ENCODE results near the gene PRR33.
"Not testable (repeated sequence)": the region's sequence is repeated elsewhere in the genome, so short reads cannot be mapped to it uniquely, and the experiment has no call there.

The PRR33 gene

DNA sequence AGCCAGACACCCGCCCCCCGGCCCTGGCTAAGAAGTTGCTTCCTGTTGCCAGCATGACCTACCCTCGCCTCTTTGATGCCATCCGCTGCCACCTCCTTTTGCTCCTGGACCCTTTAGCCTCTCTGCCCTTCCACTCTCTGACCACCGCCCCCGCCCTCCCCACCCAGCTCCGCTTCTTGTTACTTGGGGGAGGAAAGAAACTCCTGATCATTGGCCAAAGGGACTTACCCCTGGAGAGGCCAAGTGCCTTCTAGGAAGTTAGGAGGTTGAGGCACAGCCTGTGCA lies at the start of gene PRR33:
Gene PRR33, minus strand, starts transcription at position 65 of the 285 bp plus-strand sequence. CDS start 1,311 bp downstream, outside the sequence.
- Histone ChIP-seq H3K4me1 (ENCODE audit: insufficient read depth, low read length) (no peaks in the 10 kb centered on the region), H3K9ac (ENCODE audit: low read depth, low read length) (no peak within 1 kb of the TSS), H3K9me3 (ENCODE audit: control insufficient read depth, insufficient read depth, low read length) (no peaks in the 10 kb centered on the region), H3K36me3 (ENCODE audit: insufficient read depth, low read length) (no peaks in the 10 kb centered on the region)

- H3K9ac ChIP-seq (ENCODE audit: low read depth, low read length); H3K9me3 ChIP-seq (ENCODE audit: control insufficient read depth, insufficient read depth, low read length); H3K4me1 ChIP-seq (ENCODE audit: insufficient read depth, low read length); H3K36me3 ChIP-seq (ENCODE audit: insufficient read depth, low read length): not testable (repeated sequence)
Observed at GRCh38 chr11:1939788-1940187, 48.1 kb upstream of the PRR33 start.

DNA sequence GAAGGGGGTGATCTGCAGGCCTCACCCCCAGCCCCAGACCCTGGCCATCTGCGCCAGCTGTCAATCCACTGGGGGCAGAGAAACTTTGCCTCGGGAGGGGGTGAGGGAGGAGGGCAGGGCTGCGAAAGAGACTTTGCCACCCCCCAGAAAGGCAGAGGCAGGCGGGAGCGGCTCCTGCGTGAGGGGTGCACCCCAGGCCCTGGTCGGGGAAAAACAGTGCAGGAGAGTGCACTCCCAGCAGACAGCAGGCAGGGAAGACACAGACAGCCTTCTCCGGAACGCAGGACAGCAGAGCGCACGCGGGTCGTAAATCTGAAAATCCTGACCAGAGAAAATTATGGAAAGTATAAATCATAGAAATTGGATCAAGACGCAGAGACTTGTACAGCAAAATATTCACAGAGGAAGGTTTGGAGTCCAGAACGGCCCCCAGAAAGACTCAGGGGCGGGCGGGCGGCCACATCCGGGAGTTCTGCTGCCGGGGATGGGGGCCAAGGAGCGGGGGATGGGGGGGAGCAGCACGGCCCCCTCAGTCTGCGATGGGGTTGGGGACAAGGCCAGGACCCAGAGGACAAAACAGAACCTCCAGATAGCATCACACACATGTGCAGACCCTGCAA lies 47.4 kb upstream of the PRR33 start:
- H3K9ac ChIP-seq (ENCODE audit: low read depth, low read length), result no peak overlapping the region
- no peaks in the 10 kb centered on the region for H3K9me3 ChIP-seq (ENCODE audit: control insufficient read depth, insufficient read depth, low read length)
- H3K4me1 ChIP-seq (ENCODE audit: insufficient read depth, low read length), result no peaks in the 10 kb centered on the region
- H3K36me3 ChIP-seq (ENCODE audit: insufficient read depth, low read length), result no peaks in the 10 kb centered on the region

- H3K36me3 ChIP-seq (ENCODE audit: insufficient read depth, low read length), result no peaks in the 10 kb centered on the region
- H3K4me1 ChIP-seq (ENCODE audit: insufficient read depth, low read length), result no peaks in the 10 kb centered on the region
- no peak overlapping the region for H3K9ac ChIP-seq (ENCODE audit: low read depth, low read length)
- H3K9me3 ChIP-seq (ENCODE audit: control insufficient read depth, insufficient read depth, low read length), result no peaks in the 10 kb centered on the region
Observed at GRCh38 chr11:1938343-1939005, 46.8 kb upstream of the PRR33 start.

- no peaks in the 10 kb centered on the region for H3K36me3 ChIP-seq (ENCODE audit: insufficient read depth, low read length)
- H3K4me1 ChIP-seq (ENCODE audit: insufficient read depth, low read length), result no peaks in the 10 kb centered on the region
- no peak overlapping the region for H3K9ac ChIP-seq (ENCODE audit: low read depth, low read length)
- no peaks in the 10 kb centered on the region for H3K9me3 ChIP-seq (ENCODE audit: control insufficient read depth, insufficient read depth, low read length)
Observed at GRCh38 chr11:1937616-1938342, 46.1 kb upstream of the PRR33 start.

- Histone ChIP-seq H3K9me3 (ENCODE audit: control insufficient read depth, insufficient read depth, low read length) (no peaks in the 10 kb centered on the region), H3K36me3 (ENCODE audit: insufficient read depth, low read length) (no peaks in the 10 kb centered on the region), H3K4me1 (ENCODE audit: insufficient read depth, low read length) (no peaks in the 10 kb centered on the region), H3K9ac (ENCODE audit: low read depth, low read length) (no peak overlapping the region)
Observed at GRCh38 chr11:1936781-1937615, 45.3 kb upstream of the PRR33 start.

DNA sequence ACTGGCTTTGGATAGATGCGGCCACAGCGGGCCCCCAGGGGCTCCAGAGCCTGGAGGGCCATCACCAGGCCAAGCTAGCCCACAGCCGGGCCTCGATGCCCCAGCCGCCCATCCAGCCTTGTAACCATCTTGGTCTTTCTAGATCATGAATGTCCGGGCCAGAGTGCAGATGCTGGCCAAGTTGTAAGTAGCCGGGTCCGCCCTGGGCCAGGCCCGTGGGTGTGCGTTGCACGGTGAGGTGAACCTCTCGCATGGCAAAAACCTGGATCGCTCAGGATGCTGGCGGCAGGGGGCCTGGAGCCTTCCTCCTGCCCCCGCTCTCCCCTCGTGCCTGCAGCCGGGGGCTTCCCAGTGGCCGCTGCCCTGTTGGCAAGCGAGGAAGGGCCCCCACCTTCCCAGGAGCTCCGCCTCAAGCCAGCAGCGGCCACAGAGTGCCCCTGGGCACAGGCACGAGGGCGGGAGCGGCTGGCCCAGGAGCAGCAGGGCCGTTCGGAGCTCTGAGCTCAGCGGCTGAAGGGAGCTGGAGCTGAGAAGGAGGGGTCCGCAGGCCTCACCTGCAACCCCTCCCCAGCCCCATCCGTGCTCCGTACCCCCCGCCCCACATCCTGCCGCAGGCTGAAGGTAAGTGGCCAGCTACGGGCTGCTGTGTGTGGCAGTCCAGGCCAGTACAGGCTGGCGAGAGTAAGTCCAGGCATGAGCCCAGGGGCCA lies 44.5 kb upstream of the PRR33 start:
- Histone ChIP-seq H3K9ac (ENCODE audit: low read depth, low read length) (no peak overlapping the region), H3K4me1 (ENCODE audit: insufficient read depth, low read length) (no peaks in the 10 kb centered on the region), H3K36me3 (ENCODE audit: insufficient read depth, low read length) (no peaks in the 10 kb centered on the region), H3K9me3 (ENCODE audit: control insufficient read depth, insufficient read depth, low read length) (no peaks in the 10 kb centered on the region)

DNA sequence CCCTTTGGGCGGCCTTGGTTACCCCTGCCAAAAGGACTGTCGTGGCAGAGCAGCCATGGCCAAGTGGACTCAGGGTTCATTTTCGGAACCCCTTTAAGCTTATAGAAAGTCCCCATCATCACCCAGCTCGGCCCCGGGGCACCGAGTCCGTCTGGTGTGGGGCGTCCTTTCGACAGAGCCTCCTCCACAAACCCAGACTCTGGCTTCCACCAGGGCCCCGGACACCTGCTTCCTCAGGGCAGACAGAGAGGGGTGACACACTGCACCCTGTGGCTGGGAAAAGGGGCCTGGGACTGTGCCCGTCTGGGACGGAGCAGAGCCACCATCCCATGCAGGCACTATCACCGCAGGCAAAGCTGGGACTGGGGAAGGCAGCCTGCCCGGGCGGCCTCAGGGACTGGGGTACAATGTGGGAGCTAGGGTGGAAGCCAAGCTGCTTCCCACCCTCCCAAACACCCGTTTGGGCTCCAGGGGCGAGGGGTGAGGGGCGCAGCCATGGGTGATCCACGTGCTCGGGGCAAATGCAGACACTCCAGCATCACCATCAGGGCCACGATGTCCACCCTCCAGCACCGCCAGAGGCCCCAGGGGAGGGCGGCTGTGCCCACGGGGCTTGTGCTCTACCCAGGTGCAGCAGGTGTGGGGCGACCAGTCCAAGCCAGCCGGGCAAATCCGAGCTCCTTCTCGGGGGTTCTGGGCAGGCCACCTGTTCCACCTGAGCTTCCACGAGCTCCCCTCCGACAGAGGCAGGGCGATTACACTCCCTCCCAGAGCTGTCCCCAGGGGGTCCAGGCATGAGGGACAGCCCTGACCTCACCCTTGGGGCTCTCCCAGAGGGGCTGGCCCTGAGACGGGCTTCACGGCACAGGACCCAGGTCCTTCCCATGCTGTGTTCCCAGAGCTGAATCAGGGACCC lies 43.7 kb upstream of the PRR33 start:
- Histone ChIP-seq H3K36me3 (ENCODE audit: insufficient read depth, low read length) (no peaks in the 10 kb centered on the region), H3K9ac (ENCODE audit: low read depth, low read length) (no peak overlapping the region), H3K9me3 (ENCODE audit: control insufficient read depth, insufficient read depth, low read length) (no peaks in the 10 kb centered on the region), H3K4me1 (ENCODE audit: insufficient read depth, low read length) (no peaks in the 10 kb centered on the region)

GRCh38 chr11:1934335-1935155 lies 42.9 kb upstream of the PRR33 start:
- Histone ChIP-seq H3K4me1 (ENCODE audit: insufficient read depth, low read length) (no peaks in the 10 kb centered on the region), H3K36me3 (ENCODE audit: insufficient read depth, low read length) (no peaks in the 10 kb centered on the region), H3K9me3 (ENCODE audit: control insufficient read depth, insufficient read depth, low read length) (no peaks in the 10 kb centered on the region), H3K9ac (ENCODE audit: low read depth, low read length) (no peak overlapping the region)

DNA sequence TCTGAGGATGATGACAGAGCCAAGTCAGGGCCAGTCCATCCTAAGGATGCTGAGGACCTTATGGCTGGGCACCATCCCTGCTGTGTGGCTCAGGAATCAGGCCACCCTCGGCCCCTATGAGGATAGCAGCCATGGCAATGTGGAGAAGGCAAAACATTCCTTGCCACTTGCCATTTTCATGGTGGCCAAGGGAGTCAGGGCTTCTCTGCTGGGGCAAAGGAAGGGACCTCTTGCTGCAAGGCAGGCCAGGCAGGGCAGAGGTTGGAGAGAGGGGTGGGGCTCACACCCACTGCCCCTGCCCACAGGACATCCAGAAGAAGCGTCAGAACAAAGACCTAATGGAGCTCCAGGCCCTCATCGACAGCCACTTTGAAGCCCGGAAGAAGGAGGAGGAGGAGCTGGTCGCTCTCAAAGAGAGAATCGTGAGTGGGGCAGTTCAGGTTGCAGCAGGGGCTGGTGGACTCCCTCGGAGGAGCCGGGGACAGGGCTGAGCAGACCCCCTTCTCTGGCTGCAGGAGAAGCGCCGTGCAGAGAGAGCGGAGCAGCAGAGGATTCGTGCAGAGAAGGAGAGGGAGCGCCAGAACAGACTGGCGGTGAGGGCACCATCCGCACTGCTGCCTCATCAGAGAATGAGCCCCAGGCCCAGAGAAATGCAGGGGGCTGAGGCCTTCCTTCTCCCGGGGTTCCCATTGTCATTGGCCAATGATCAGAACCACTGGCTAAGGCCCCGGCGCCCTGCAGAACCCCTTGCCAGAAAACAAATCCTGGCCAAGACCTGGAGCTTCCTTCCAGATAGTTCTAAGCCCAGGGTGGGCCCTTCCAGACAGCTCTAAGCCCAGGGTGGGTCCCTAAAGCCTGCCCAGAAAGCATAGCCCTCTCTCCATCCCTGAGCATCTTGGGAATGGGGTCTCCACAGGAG lies 42.0 kb upstream of the PRR33 start:
- Histone ChIP-seq H3K4me1 (ENCODE audit: insufficient read depth, low read length) (no peaks in the 10 kb centered on the region), H3K9me3 (ENCODE audit: control insufficient read depth, insufficient read depth, low read length) (no peaks in the 10 kb centered on the region), H3K9ac (ENCODE audit: low read depth, low read length) (no peak overlapping the region), H3K36me3 (ENCODE audit: insufficient read depth, low read length) (no peaks in the 10 kb centered on the region)

DNA sequence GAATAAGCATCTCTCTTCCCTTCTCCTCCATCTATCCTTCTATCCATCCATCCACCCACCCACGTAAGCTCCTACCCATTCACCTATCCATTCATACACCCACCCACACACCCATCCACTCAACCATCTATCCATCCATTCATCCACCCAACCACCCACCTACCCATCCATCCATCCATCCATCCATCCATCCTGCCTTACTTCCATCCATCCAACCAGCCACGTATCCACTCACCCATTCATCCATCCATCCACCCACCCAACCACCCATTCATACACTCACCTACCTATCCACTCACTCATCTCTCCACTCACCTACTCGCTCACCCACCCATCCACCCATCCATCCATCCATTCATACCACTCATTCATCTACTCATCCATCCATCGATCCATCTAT lies 41.0 kb upstream of the PRR33 start:
- no peaks in the 10 kb centered on the region for H3K36me3 ChIP-seq (ENCODE audit: insufficient read depth, low read length)
- H3K9ac ChIP-seq (ENCODE audit: low read depth, low read length), result no peak overlapping the region
- H3K4me1 ChIP-seq (ENCODE audit: insufficient read depth, low read length), result no peaks in the 10 kb centered on the region
- H3K9me3 ChIP-seq (ENCODE audit: control insufficient read depth, insufficient read depth, low read length), result no peaks in the 10 kb centered on the region

- Histone ChIP-seq H3K36me3 (ENCODE audit: insufficient read depth, low read length) (no peaks in the 10 kb centered on the region), H3K9ac (ENCODE audit: low read depth, low read length) (no peak overlapping the region), H3K9me3 (ENCODE audit: control insufficient read depth, insufficient read depth, low read length) (no peaks in the 10 kb centered on the region), H3K4me1 (ENCODE audit: insufficient read depth, low read length) (peaks cover 3% of the 10 kb centered on the region; the same call in 1 of the 2 replicates)
Observed at GRCh38 chr11:1932105-1932480, 40.4 kb upstream of the PRR33 start.
